GM18526 (cell line): ENCODE measurements around the gene PDLIM5.

ENCODE experiments used
- POLR2A ChIP-seq: IDR thresholded peaks from 3 replicates; pipeline ENCODE4 v1.6.1; 2011; ENCODE audit not compliant: insufficient read length; ENCODE audit errors: extremely low read depth

The PDLIM5 gene

DNA sequence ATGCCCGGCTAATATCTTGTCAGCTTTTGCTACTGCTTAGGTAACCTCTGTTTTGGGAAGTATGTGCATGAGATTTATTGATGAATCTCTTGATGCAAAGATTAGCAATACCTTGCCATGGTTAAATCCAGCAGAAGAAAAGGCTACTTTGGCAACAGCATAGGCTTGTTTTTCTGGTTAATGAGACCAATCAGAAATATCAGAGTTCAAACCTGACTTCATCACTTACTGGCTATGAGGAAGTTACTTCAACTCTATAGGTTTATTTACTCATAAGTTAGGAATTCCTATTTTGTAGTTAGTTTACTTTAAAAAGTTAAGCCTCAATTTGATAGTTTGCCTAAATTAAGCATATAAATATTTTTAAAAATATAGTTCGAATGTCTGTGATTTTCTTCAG, 93.1 kb downstream of the PDLIM5 start:
- TF ChIP-seq POLR2A, result no peak

DNA sequence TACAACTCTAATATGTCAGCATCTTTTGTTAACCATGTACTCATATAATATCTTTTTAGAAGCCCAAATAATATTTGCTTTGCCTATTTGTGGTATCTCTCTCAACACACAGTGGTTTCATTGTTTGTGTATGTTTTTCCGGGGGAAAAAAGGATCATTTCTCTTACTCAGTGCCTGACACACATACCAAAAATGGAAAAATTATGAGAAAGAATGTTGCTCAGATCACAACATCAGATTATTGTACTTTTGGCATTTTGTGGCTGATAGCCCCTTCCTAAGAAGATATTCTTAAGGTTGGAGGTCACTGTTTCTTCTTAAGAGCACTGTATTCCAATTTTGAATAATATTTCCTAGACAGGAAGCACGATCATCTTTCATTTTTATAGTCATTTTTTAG, 93.6 kb downstream of the PDLIM5 start:
- no peak for TF ChIP-seq POLR2A

DNA sequence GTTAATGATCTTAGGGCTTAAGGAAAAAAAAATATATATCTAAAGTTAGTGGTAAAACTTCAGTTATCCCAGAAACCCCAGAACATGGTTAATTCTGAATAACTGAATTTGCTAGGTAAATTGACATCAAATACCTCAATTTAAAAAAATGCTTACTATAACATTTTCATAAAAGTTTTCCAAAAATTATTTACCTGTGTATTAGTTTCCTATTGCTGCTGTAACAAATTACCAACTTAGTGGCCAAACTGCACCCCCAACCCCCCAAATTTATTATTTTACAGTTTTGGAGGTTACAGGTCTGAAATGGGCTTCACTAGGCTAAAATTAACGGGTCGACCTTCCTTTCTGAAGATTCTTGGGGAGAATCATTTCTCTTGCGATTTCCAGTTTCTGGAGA, 95.2 kb downstream of the PDLIM5 start:
- no peak for TF ChIP-seq POLR2A

DNA sequence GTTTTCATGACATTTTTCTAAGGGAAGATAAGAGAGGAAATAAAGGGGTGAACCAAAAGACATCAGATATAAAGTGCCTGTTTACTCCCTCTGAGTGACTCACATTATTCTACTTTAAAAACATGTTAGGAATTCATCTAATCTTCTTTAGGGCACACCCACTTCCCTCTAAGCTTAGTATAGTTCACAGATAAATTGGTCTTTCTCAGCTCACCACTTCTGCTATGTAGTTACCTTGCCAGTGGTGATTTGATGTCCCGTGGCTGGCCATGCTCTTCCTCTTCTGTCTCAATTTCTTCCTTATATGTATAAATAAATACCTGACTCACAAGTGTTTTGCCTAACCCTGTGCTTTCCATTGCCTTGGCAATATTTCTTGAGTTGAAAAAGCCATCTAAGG, 96.8 kb downstream of the PDLIM5 start:
- TF ChIP-seq POLR2A, result no peak

DNA sequence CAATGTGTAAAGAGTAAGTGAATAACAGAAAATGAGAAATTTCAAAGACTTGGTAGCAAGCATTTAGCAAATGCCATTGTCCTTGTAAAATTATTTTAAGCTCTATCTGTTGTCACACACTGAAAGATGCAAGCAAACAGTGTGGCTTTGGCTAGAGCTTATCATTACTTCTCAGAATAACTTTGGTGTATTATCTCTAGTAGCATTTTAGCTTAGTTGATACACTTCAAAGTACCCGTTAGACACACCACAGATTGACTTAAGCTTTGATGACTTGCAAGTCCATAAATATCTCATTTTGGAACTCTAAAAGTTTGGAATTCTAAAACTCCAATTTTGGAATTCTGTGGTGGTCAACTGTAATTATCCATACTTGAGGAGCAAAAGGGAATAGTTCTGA, 98.6 kb downstream of the PDLIM5 start:
- TF ChIP-seq POLR2A, result no peak

DNA sequence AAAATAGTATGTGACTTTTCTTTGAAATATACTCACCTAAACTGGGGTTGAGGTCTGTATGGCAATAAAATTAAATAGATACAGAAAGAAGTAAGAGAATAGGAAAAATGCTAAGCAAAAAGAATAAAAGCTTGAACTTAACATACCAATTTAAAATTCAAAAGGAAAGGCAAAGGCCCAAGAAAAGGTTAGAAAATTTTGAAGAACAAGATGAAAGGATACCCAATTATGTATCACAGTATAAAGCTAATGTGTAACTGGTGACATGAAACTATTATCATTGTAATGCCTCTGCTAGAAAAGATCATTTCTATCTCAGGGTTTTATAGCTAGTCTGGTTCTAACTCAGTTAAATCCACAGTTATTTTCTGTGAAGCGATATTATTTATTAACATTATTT, 99.1 kb downstream of the PDLIM5 start:
- no peak for TF ChIP-seq POLR2A

DNA sequence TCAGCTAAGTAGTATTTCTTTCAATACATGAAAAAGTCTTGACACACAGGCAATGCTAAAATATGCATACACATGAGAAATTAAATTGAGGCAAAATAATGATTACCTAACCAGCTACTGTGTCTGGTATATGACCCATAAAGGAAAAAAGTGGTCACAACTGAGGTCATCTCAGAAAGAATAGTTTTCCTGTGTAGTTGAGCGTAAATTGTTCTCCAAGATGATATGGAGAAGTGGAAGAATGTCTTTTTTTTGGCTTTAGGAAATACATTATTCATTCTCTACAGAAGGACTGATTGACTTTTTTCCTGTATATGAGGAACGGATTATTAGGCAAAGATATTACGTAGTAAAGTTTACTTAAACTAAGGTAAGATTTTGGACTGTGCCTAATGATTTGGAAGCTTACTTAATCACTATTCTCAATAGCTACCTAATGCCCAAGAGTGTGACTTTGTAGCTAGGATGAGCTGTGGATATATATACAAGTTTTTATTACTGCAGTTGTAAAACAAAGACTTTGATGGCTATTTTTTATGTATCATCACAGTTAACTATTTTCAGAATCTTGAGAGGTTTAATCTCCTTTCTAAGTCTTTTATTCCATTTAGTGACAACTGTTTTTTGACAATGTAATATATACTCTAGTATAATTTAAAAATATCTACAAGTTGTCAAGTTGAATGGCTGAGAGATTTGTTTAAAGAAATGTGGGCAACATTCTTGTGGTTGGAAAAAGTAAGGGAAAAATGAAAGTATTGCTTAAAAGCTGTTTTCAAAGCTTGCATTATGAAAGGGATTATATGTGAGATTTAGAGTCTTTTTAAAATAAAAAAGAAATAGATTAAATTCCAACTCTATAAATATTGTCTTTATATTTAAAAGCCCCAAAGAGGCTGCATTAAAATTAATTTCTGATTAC, 100.2 kb downstream of the PDLIM5 start:
- no peak for TF ChIP-seq POLR2A

DNA sequence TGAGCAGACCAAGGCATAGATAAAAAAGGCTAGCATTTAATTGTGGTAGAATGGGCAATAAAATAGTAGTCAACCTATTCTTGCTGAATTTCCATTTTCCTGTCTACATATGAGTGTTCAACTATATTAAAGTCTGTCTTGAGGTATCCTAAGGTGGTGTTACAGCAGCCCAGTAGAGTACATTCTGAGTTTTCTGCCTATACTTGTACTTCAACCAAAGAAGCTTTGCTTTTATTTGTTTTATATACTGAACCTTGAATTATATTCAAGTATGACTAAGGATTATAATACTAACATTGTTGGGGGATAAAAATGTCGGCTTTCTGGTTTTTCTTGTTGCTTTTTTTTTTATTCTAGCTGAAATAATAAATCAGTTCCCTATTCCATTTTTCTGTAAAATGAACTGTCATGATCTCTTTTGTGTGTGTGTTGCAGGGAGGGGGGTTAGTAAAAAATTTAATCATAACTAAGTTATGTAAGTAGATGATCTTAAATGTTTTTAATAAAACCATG, 106.7 kb downstream of the PDLIM5 start:
- TF ChIP-seq POLR2A, result no peak

DNA sequence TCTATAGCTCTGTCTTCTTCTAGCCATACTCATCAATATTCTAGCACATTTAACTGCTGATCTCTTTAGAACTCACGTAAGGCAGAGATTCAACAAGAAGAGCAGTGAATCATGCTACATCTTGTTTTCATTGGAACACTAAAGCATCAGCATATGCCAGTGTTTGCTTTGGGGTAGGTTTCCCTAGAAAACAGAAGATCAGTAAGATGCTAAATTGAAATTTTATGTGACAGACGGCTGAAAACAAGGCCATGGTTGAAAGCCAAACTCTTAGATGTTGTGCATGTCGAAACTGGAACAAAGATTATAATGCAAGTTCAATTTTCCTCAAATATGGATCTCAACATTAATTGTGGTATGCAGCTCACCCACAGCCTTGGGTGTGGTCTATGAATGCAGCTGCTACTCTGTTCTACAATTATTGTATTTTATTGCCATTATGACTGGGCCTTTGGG, 107.6 kb downstream of the PDLIM5 start:
- TF ChIP-seq POLR2A, result no peak

DNA sequence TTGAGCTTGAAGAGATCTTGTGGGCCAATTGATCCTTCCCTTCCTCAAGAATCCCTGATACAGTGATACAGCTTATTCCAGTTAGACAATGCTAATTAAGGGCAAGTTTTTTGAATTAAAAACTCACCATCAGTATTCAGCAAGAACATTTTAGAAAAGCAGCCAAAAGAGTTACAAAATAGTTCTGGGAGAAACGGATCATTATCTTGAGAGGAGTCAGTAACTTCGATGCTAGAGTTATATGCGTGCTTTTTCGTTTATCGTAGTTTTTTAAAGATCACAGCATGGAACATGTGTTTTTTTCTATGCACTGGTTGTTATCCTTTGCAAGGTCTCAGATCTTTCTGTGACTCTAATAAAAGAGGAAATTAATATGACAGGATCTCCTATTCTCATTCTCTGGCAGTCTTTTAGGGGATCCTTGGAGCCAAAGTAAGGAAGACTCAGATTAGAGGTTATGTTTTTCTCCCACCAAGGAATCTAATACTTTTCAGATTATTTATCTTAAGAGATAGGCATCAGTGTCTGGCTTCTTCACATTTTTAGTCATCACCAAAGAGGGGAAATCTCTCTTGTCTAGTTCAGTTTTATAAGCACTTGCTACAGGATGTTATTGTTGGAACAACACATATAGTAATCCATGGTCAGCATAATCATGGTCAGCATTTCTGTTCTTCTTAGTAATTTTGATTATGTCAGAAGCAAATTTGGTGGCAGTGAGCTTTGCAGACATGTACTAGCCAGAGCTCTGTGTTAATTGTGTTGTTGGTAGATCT, 109.7 kb downstream of the PDLIM5 start:
- TF ChIP-seq POLR2A, result no peak

DNA sequence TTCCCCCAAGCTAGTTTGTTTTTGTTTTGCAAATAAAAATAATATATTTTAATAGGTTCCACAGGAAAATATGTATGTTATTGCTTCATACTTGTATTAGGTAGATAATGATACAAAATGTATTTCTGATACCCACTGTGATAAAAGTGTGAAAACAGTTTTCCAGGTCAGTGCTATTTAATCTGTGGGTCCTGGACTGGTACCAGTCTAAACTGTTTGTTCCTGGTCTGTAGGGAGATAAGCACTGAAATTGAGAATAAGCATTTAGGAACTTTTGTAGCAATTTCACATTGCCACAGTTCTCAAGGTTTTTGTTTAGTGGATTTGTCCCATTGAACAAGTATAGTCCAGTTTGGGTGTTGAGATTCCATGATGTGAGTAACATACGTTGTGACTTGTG, 110.5 kb downstream of the PDLIM5 start:
- no peak for TF ChIP-seq POLR2A

DNA sequence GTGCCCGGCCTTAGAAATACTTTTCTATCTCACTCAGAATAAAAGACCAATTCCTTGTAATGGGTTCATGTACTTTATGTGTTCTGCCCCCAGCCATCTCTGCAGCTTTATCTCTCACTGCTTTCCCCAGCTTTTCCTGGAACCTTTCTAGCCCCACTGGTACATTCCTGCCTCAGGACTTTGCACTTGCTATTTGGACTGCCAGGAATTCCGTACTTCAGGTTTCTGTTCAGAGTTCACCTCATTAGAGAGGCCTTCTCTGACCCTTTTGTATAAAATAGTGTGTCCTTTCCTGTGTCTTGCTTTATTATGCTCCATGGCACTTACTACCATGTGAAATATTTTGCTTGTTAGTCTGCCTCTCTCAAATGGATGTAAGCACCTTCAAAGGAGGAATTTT, 112.5 kb downstream of the PDLIM5 start:
- TF ChIP-seq POLR2A, result no peak

DNA sequence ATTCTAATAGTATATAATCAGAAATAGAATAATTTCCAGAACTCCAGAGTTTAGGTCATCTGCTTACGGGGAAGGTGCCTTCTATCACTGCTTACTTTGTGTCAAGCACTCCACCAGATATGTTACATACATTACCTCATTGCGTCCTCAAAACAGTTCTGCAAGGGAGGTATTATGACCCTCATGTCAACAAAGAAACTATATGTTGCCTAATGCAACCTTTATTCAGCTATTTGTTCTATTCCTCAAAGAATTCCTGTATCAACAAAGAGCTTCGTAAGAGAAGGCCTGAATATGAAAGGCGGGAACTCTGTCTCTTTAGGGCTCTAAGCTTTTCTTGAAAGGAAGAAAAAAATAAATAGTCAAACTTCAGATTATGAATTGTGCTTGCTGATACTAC, 114.7 kb downstream of the PDLIM5 start:
- TF ChIP-seq POLR2A, result no peak

DNA sequence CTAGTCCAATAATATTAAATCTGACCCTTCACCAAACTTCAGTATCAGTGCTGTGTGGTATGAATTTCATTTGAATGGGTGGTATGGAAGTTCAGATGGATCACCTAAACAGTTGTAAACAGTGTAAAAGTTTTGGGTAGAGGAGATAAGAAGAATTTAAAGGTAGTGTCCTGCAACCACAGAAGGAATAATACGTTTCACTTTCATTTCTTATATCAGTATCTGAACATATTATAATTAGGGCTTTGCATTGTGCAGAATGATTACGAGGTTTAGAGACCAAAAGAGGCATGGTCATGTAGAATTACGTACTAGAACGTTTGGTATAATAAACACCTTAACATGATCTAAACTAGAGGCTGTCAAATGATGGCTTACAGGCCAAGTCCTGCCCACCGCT, 116.1 kb downstream of the PDLIM5 start:
- TF ChIP-seq POLR2A, result no peak

DNA sequence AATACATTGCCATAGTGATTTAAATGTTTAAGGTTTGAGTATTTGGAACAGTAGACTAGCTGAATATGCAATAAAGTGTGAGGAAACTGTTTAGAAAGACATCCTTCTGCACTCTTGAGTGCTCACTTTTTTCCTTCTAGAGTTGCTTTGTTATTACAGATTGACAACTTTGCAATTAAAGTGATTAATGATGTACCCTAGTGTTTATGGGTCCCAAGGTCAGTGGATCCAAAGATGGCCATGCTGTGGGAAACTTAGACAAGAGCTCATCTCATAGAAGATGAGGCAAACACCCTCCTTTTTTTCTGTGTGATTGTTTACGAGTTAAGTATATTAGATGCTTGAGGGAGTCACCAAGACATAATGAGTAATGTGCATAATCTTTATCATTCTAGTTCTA, 118.8 kb downstream of the PDLIM5 start:
- no peak for TF ChIP-seq POLR2A

DNA sequence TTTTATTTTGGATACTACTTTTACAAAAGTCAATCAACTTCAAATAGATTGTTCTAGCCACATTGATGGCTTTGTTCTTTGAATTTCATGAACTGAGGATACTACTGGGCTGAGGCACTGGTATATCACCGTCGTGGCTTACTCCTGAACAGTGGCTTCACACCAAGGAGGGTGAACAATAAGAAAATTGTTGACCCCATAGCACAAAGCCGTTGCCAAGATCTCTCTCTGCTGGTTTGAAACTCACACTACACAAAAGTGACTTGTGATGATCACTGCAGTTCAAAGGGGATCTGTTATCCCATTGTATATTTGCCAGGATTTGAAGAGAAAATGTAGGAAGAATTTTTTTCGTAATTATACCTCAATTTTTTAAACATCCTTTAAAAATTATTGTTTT, 119.6 kb downstream of the PDLIM5 start:
- no peak for TF ChIP-seq POLR2A
